Suprapubic skin (tissue), 4 donors: Measurements from ENCODE around the gene LRRFIP1. TPM values are rescaled to one million over a fixed set of nuclear protein-coding genes. Genes with fewer than 3 reads are reported as not detected.
A peak's percentile ranks its signal among the peaks of the same experiment; 100 is the strongest.

ENCODE experiments used
- DNase-seq, 2 donors: peaks; one replicate each; pipeline ENCODE4 v3.0.0-alpha.2; 2019; ENCODE audit warnings: low spot score in 2 of 2
- H3K27ac ChIP-seq: fragments of 200-600 bp; sonication (generic); one replicate; pipeline ENCODE4 v1.5.1; 2019
- H3K27me3 ChIP-seq: fragments of 200-600 bp; sonication (generic); one replicate; pipeline ENCODE4 v1.5.1; 2019
- H3K36me3 ChIP-seq: fragments of 200-600 bp; sonication (generic); one replicate; pipeline ENCODE4 v1.5.1; 2019
- H3K4me1 ChIP-seq: fragments of 200-600 bp; sonication (generic); one replicate; pipeline ENCODE4 v1.5.1; 2019
- H3K4me3 ChIP-seq: fragments of 200-600 bp; sonication (generic); one replicate; pipeline ENCODE4 v1.5.1; 2019; ENCODE audit warnings: mild to moderate bottlenecking
- H3K9me3 ChIP-seq: fragments of 200-600 bp; sonication (generic); one replicate; pipeline ENCODE4 v1.5.1; 2019
- EP300 ChIP-seq: sonication (generic); formaldehyde crosslinking; IDR thresholded peaks from one replicate; pipeline ENCODE4 v1.6.1; 2017; ENCODE audit warnings: antibody characterized with exemption
- POLR2A ChIP-seq, 2 donors: fragments of 450-650 bp; IDR thresholded peaks; one replicate each; pipeline ENCODE4 v1.6.1; 2017; ENCODE audit warnings: antibody characterized with exemption in 2 of 2, mild to moderate bottlenecking in 2 of 2, moderate library complexity in 2 of 2
- POLR2AphosphoS5 ChIP-seq, 3 donors: sonication (generic); formaldehyde crosslinking; IDR thresholded peaks; one replicate each; pipeline ENCODE4 v1.6.1; 2017; ENCODE audit warnings: antibody characterized with exemption in 3 of 3
- WGBS: methylation state at CpG from one replicate; pipeline ENCODE4 v1.1.5; 2018; 5-methylcytosine and 5-hydroxymethylcytosine counted together
- total RNA-seq, 4 donors: library from RNA; depleted of rRNA; stranded (reverse); fragments of >200 nt; gene quantifications; one replicate each; pipeline ENCODE4 v1.1.0, GENCODE V29; 2016
- TF ChIP-seq, protein P1 (sequence below), 2 donors: fragments of 200-600 bp in 1 of 2; fragments of 450-650 bp in 1 of 2; sonication (generic) in 1 of 2; IDR thresholded peaks; one replicate each; pipeline ENCODE4 v1.5.1; 2016 to 2019; ENCODE audit warnings: antibody characterized with exemption in 2 of 2, mild to moderate bottlenecking in 1 of 2, moderate library complexity in 1 of 2

The LRRFIP1 gene
- total RNA-seq, 4 donors from 2014 or later, result 100 to 150 (median 109) TPM

DNA sequence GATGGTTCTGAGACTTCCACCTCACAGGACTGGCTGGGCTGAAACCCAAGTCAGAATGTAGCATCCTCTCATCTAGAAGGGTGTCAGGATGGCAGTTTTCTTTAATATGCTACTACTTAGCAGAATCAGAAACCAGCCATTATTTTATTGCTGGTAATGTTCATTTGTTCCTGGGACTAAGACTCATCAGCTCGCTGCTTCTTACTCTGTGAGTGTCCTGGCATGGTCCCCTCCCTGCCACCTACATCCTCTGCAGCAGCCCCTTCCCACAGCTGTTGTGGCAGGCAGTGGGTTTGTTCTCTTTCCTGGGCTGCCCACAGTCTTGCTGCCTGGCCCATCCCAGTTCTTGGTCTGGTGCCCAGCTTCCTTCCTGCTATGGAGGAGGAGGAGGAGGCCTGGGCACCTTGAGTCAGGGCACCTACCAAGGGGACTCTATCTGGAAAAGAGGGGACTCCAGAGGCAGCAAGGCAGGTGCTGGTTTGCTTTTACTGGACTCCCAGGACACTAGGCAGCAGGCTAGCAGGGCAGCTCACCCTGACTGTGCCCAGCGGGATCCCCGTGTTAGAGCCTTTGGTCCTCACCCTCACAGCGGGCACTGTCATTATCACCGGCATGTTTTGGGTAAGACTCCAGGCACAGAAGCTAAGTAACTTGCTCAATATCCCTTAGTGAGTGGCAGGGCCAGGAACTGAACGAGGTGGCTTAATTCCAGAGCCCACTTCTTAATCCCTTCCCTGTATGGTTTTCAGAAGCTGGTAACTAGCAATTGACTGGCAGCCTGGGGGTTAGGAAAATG, 62.1 kb downstream of the LRRFIP1 start:
- Histone ChIP-seq H3K9me3 (no peaks in the 10 kb centered on the region), H3K27me3 (no peaks in the 10 kb centered on the region), H3K36me3 (no peaks in the 10 kb centered on the region), H3K27ac (peak overlapping the region; percentile 94), H3K4me3 (no peak overlapping the region), H3K4me1 (peaks cover 71% of the 10 kb centered on the region)
- 43% methylated on average over 6 of the region's 6 CpGs for WGBS
- DNase-seq, result peak in 1 of 2 donors; percentile 85
- TF ChIP-seq POLR2A (IDR thresholded peaks at IDR 0.05) (no peak), EP300 (no peak), POLR2AphosphoS5 (IDR thresholded peaks at IDR 0.05) (no peak)
- TF ChIP-seq, protein P1, sequence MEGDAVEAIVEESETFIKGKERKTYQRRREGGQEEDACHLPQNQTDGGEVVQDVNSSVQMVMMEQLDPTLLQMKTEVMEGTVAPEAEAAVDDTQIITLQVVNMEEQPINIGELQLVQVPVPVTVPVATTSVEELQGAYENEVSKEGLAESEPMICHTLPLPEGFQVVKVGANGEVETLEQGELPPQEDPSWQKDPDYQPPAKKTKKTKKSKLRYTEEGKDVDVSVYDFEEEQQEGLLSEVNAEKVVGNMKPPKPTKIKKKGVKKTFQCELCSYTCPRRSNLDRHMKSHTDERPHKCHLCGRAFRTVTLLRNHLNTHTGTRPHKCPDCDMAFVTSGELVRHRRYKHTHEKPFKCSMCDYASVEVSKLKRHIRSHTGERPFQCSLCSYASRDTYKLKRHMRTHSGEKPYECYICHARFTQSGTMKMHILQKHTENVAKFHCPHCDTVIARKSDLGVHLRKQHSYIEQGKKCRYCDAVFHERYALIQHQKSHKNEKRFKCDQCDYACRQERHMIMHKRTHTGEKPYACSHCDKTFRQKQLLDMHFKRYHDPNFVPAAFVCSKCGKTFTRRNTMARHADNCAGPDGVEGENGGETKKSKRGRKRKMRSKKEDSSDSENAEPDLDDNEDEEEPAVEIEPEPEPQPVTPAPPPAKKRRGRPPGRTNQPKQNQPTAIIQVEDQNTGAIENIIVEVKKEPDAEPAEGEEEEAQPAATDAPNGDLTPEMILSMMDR (IDR thresholded peaks at IDR 0.05), result no peak

DNA sequence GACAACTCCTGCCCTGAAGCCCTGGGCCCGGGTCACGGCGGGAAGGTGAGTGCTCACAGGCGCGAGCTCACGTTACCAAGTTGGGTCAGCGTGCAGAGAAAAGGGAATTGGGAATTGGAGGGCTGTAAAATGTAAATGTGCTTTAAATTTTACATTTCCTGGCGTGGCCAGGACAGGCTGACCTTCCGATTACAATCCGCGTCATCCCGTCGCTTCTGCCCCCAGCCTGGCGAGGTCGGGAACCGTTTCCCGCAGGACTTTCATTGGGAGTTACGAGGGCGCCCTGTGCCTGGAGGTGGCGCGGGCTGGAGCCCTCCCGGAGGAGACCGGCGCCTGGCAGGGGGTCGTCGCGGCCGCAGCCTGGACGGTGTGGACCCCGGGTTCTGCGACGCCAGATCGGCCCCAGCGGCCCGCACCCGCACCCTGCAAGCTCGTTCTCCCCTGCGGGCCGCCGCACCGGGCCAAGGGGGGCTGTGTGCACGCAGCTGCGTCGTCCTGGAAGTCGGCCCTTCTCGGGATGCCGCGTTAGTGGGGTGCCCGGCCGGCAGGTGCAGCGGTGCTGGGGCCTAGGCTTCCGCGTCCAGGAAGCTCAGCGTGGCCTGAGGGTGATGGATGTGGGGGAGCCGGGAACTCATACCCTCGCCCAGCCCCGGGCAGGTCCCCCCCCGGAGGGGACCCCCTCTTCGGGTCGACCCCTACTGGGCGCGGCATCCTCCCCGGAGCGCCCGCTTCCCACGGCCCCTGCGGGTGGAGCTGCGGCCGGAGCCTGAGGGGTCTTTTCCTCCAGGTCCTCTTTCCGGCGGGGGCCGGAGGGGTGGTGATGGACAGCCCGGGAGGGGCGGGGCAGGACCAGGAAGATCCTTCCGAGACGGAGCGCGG, 63.9 kb downstream of the LRRFIP1 start:
- peaks cover 85% of the 10 kb centered on the region for H3K4me1 ChIP-seq
- H3K4me3 ChIP-seq, result peak overlapping the region; percentile 94
- no peaks in the 10 kb centered on the region for H3K27me3 ChIP-seq
- no peaks in the 10 kb centered on the region for H3K9me3 ChIP-seq
- peak; percentile 76 to 84 for DNase-seq
- H3K27ac ChIP-seq, result peak overlapping the region; percentile 94
- 57% methylated on average over 25 of the region's 78 CpGs for WGBS
- H3K36me3 ChIP-seq, result no peaks in the 10 kb centered on the region
- TF ChIP-seq POLR2A (IDR thresholded peaks at IDR 0.05), result no peak
- TF ChIP-seq EP300, result no peak
- TF ChIP-seq POLR2AphosphoS5 (IDR thresholded peaks at IDR 0.05), result peak in 1 of 3 donors; percentile 24
- TF ChIP-seq, protein P1 (IDR thresholded peaks at IDR 0.05), result no peak

DNA sequence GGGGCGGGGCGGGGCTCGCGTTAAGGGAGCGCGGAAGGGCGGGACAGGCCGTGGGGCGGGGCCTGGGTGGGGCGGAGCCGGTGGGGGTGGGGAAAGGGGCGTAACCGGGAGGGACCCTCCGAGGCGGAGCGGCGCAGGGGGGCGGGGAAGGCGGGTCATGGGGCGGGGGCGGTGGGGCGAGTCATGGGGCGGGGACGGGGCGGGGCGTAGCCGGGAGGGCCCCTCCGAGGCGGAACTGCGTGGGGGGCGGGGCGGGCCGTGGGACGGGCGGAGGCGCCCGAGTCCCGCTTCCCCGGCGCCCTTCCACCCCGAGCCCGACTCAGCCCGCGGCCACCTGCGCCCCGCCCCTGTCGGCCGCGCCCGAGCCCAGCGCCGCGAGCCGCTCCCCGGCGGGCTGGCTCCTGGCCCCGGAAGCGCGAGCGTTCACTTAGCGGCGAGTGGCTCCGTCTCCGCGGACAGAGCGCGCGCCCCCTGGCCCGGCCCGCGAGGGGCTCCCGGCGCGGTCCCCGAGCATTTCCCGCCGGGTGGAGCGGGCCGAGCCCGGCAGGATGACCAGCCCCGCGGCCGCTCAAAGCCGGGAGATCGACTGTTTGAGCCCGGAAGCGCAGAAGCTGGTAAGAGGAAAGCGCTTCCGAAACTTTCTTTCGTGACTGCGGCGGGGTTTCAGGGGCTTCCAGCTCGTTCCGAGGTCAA, 64.7 kb downstream of the LRRFIP1 start:
- Histone ChIP-seq H3K27me3 (no peaks in the 10 kb centered on the region), H3K4me1 (peaks cover 85% of the 10 kb centered on the region), H3K27ac (peak overlapping the region; percentile 96), H3K4me3 (peak overlapping the region; percentile 94), H3K9me3 (no peaks in the 10 kb centered on the region), H3K36me3 (no peaks in the 10 kb centered on the region)
- WGBS, result 0% methylated on average over 1 of the region's 94 CpGs
- DNase-seq, result peak; percentile 98
- TF ChIP-seq POLR2AphosphoS5 (IDR thresholded peaks at IDR 0.05) (no peak), POLR2A (IDR thresholded peaks at IDR 0.05) (peak; percentile 30 to 94)

DNA sequence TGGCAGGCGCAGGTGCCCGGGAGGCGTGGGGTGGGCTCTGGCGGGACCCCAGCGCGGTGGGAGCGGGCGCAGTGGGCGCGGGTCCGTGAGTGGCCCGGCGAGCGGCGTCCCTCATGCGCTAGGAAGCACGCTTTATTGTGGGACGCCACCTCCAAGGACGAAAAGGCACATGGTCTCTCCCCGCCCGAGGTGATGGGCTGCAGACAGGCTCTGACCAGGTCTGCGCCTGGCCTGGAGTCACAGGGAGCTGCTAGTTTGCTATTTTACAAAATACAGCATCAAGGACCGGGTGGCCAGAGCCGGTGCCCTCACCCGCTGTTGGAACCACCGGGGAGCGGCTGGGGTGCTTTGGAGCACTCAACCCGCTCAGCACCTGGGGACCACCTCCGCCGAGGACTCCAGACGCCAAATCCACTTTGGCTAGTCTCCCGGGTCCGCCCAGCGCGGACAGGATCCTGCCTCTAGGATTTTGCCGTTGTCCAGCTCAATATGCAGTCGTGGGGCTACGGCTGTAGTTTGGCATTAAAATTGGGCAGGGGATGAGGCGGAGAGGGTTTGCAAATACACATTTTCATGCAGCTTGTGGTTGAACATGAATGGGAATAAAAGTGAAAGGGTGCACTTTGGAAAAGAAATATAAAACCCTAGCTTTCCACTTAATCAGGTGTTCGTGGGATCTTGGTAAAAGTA, 65.4 kb downstream of the LRRFIP1 start:
- H3K9me3 ChIP-seq, result no peaks in the 10 kb centered on the region
- H3K27me3 ChIP-seq, result no peaks in the 10 kb centered on the region
- TF ChIP-seq, protein P1 (IDR thresholded peaks at IDR 0.05), result no peak
- TF ChIP-seq POLR2A (IDR thresholded peaks at IDR 0.05) (no peak), EP300 (no peak), POLR2AphosphoS5 (IDR thresholded peaks at IDR 0.05) (peak in 1 of 3 donors; percentile 35)
- H3K27ac ChIP-seq, result peak overlapping the region; percentile 96
- no peaks in the 10 kb centered on the region for H3K36me3 ChIP-seq
- peak overlapping the region; percentile 94 for H3K4me3 ChIP-seq
- peaks cover 85% of the 10 kb centered on the region for H3K4me1 ChIP-seq
- peak; percentile 84 to 85 for DNase-seq
- 4% methylated on average over 29 of the region's 40 CpGs for WGBS
